GM18502 (cell line): Measurements from ENCODE around the gene ATG9A.
"Not testable (repeated sequence)": the region's sequence is repeated elsewhere in the genome, so short reads cannot be mapped to it uniquely, and the experiment has no call there.

Experiments
- ATAC-seq: cut with Tn5 transposase; IDR thresholded peaks from one replicate; pipeline ENCODE4 v1.9.1; 2021; ENCODE audit warnings: mild to moderate bottlenecking; ENCODE audit not compliant: unreplicated experiment, poor library complexity

The ATG9A gene

DNA sequence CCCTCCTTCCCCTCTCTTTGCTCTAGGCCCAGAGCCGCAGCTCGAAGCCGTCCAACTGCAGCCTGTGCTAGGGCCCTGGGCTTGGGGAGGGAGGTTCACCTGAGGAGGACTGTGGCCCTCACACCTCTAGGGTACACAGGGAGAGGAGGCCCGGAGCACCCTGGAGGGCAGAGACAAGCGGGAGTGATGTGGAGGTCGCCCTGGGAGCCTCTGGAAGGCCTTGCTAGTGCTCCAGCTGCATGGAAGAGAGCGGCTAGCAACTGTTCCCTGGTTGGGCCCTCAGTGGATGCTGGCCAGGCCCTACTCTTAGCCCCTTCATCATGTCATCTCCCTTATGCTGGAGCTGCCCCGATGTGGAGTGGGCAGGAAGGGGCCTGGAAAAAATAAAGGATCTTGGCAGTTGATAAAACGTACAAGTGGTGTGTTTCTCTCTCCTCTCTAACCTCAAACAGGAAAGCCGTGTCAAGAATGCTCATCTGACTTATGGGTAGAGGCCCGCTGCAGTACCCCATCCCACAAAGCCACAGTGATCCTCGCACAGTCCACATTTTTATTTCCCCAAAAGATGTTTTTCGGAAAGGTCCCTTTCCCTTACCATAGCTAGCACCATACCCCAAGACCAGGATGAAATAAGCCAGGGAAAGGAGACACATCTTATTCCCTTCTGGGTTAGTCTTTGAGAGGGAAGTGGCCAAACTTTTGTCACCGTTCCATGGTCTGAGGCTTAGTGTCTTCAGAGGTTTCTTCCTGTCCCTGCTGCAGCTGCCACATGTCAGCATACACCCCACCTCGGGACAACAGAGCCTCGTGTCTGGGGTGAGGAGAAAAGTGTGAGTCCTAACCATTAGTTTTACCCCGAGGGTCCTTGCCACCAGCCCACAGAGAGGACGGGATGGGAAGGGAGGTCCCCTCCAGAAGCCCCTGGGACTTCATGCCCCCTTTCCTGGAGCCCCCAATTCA is 19.9 kb downstream of the ATG9A start:
- no peak for ATAC-seq

DNA sequence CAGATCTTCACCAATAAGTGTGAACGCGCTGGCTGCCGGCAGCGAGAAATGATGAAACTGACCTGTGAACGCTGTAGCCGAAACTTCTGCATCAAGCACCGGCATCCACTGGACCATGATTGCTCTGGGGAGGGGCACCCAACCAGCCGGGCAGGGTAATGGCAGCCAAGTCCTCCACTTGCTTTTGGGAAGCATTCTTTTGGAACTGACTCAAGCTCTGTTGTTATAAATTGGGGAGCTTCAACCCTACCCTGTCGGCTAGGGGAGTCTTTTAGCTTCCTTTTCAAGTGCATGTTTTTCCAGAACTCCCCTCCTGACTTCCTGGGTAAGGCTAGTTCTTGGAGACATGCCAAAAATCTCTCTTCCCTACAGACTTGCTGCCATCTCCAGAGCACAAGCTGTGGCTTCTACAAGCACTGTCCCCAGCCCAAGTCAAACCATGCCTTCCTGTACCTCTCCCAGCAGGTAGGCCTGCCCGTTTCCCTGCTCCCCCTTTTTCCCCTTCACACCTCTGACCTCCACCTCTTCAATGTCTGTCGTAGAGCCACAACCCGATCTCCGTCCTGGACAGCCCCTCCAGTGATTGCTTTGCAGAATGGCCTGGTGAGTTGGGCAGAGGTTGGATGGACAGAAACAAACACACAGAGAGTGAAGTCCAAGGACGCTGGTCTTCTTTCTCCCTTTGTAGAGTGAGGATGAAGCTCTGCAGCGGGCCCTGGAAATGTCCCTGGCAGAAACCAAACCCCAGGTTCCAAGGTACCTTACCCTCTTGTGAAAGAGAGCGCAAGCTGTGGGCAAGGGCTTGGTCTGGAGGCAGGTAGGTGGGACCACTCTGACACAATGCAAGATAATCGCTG is 21.3 kb downstream of the ATG9A start:
- ATAC-seq = no peak

DNA sequence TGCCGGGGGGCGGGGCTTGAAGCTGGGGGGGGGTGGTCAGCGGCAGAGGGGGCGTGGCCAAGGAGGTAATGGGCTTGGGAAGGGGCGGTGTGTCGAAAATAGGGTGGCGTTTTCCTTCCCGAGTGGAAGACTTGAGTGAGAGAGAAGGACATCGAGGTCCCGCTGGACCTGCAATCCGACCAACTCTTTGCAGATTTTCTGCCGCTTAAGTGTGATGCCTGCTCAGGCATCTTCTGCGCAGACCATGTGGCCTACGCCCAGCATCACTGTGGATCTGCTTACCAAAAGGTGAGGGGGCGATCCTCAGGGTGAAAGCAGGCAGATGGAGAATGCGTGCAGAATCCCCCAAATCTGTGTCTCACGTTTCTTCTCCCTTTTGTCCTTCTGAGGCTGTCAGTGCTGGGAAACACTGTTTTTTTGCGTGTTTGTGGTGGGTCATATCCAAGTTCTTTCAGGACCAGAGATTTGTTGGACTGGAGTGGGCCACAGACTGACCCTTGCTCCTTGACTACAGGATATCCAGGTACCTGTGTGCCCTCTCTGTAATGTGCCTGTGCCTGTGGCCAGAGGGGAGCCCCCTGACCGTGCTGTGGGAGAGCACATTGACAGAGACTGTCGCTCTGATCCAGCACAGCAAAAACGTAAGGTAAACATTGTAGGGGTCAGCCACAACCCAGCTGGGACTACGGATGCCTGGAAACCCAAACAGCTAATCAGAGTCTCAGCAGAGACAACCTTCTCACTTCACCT is 22.1 kb downstream of the ATG9A start:
- peak; percentile 1 for ATAC-seq

DNA sequence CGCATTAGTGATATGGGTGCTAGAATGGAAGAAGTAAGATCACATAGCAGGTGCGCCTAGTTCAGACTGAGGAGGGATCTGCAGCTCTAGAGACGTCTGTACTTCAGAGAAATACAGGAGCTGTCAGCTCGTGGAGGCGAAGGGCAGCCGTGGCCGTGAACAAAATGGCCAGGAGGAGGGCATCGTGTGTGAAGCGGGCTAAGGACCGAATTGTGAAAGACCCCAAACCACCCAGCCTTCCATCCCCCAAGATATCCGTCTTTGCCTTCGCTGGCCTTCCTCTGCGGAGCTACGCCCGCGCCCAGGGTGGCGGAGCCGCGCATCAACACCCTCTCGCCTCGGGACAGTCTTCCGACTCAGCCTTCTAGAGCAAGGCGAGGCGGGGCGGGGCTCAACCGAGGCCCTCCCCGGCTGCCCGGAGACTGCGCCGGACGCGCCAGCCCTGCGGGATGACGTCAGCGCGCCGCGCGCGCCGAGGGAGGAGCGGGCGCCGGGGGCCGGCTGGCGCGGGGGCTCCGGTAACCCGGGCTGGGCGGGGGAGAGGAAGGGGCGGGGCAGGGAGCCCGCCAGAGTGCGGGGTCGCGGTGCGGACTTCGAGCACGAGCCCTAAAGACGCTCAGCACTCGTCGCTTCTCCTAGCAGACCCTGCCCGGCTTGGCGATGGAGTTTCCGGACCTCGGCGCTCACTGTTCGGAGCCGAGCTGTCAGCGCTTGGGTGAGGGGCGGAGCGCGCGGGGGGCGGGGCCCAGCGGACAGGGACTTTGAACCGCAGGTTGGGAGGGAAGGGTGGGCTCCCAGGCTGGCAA is 22.9 kb downstream of the ATG9A start, which contains the start of gene ZFAND2B:
Gene ZFAND2B (plus strand): TSS at position 455 of the 806 bp plus-strand sequence. CDS start 206 bp downstream, at position 661.
- peak; percentile 96 for ATAC-seq

GRCh38 chr2:219205981-219206327 is 23.5 kb downstream of the ATG9A start:
- ATAC-seq = no peak

- ATAC-seq = no peak
These were observed 24.3 kb downstream of the ATG9A start for GRCh38 chr2:219205165-219205538.

DNA sequence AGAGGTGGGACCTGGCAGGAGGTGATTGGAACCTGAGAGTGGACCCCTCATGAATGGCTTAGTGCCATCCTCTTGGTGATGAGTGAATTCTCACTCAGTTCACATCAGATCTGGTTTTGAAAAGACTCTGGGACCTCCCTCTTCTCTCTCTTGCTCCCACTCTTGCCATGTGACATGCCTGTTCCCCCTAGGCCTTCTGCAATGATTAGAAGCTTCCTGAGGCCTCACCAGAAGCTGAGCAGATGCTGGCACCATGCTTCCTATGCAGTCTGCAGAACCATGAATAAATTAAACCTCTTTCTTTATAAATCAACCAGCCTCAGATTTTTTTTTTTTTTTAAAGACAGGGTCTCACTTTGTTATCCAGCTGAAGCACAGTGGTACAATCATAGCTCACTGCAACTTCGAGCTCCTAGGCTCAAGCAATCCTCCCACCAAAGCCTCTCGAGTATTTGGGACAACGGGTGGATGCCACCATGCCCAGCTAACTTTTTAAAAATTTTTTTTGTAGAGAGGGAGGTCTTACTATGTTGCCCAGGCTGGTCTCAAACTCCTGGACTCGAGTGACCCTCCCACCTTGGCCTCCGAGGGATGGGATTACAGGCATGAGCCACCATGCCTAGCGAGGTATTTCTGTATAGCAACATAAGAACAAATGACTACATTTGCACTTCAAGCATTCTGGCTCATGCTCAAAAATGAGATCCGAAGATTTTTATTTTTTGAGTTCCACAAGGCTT is 24.8 kb downstream of the ATG9A start:
- ATAC-seq = no peak

- not testable (repeated sequence) for ATAC-seq
These were observed 28.1 kb downstream of the ATG9A start for GRCh38 chr2:219201331-219201730.

DNA sequence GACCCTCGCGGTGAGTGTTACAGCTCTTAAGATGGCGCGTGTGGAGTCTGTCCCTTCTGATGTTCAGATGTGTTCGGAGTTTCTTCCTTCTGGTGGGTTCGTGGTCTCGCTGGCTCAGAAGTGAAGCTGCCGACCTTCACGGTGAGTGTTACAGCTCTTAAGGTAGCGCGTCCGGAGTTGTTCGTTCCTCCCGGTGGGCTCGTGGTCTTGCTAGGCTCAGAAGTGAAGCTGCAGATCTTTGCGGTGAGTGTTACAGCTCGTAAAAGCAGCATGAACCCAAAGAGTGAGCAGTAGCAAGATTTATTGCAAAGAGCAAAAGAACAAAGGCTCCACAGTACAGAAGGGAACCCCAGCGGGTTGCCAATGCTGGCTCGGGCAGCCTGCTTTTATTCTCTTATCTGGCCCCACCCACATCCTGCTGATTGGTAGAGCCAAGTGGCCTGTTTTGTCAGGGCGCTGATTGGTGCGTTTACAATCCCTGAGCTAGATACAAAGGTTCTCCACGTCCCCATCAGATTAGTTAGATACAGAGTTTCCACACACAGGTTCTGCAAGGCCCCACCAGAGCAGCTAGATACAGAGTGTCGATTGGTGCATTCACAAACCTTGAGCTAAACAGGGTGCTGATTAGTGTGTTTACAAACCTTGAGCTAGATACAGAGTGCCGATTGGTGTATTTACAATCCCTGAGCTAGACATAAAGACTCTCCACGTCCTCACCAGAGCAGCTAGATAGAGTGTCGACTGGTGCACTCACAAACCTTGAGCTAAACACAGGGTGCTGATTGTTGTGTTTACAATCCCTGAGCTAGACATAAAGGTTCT is 28.7 kb downstream of the ATG9A start:
- ATAC-seq = not testable (repeated sequence)

- no peak for ATAC-seq
These were observed 29.8 kb downstream of the ATG9A start for GRCh38 chr2:219199470-219200211.

DNA sequence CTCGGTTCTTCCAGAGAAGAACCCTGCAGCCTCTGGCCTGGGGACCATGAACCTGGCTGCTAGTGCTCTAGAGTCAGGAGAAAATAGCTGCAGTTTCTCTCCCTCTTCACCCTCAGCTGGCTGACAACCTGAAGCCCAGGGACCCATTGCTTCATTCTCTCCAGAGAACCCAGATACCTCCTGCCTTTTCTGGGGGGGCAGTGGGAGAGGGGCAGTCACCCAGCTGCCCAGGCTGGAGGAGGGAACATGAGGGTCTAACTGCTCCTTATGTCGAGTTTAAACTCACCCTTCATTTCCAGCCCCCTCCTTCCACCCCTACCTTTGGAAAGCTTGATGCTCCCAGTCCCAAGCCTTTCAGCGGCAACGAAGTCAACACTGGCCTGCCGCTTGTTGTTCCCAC is 30.5 kb downstream of the ATG9A start:
- ATAC-seq = no peak

DNA sequence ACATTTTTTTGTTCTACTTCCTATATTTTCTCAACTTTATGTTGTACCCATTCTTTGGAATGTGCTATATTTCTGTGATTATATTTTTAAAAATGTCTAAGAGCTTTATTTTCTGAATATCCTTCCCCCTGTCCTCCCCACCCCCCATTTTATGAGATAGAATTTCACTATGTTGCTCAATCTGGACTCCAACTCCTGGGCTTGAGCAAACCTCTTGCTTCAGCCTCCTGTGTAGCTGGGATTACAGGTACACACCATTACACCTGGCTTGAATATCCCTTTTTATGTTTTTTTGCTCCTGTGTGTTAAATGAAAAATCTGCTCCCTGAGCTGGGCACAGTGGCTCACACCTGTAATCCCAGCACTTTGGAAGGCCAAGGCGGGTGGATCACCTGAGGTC is 32.0 kb downstream of the ATG9A start:
- ATAC-seq = no peak

GRCh38 chr2:219186754-219187456 is 42.5 kb downstream of the ATG9A start:
- ATAC-seq = no peak

- no peak for ATAC-seq
These were observed 45.3 kb downstream of the ATG9A start for GRCh38 chr2:219184121-219184520.

GRCh38 chr2:219183151-219183772 is 46.2 kb downstream of the ATG9A start:
- ATAC-seq = no peak

GRCh38 chr2:219182331-219183150 is 46.9 kb downstream of the ATG9A start:
- ATAC-seq = no peak
